Osteoblast (primary cell): Measurements from ENCODE around the gene PSMB8. TPM values are rescaled to one million over a fixed set of nuclear protein-coding genes. Genes with fewer than 3 reads are reported as not detected.

Experiments used
- DNase-seq: peaks from one replicate; pipeline ENCODE4 v3.0.0; 2011; ENCODE audit warnings: low spot score, mixed read lengths; ENCODE audit not compliant: insufficient read length; ENCODE audit errors: missing footprints
- H2AFZ ChIP-seq: 2 replicates; pipeline ENCODE4 v1.6.0; 2011; ENCODE audit warnings: mild to moderate bottlenecking, low read length
- H3K27ac ChIP-seq: 2 replicates; pipeline ENCODE4 v1.5.1; 2011; ENCODE audit warnings: mild to moderate bottlenecking, low read depth, low read length, moderate library complexity
- H3K27me3 ChIP-seq: 2 replicates; pipeline ENCODE4 v1.6.0; 2012; ENCODE audit warnings: mild to moderate bottlenecking, control low read depth, inconsistent platforms, low read length, moderate library complexity; ENCODE audit not compliant: insufficient read depth
- H3K36me3 ChIP-seq: 2 replicates; pipeline ENCODE4 v1.5.1; 2011; ENCODE audit warnings: mild to moderate bottlenecking, low read length, control low read depth, moderate library complexity; ENCODE audit not compliant: insufficient read depth
- H3K4me1 ChIP-seq: 2 replicates; pipeline ENCODE4 v1.5.1; 2011; ENCODE audit warnings: mild to moderate bottlenecking, low read length, control low read depth, moderate library complexity; ENCODE audit not compliant: insufficient read depth
- H3K4me2 ChIP-seq: 2 replicates; pipeline ENCODE4 v1.6.0; 2011; ENCODE audit warnings: mild to moderate bottlenecking, low read length; ENCODE audit not compliant: insufficient read depth
- H3K4me3 ChIP-seq: fragments of 200-600 bp; sonication (generic); 3 replicates; pipeline ENCODE4 v1.5.1; 2012; ENCODE audit warnings: mild to moderate bottlenecking, low read length, inconsistent platforms; ENCODE audit not compliant: insufficient read depth
- H3K79me2 ChIP-seq: 2 replicates; pipeline ENCODE4 v1.6.0; 2012; ENCODE audit warnings: mild to moderate bottlenecking, low read length, control low read depth, inconsistent platforms; ENCODE audit not compliant: insufficient read depth
- H3K9me3 ChIP-seq: 2 replicates; pipeline ENCODE4 v1.5.1; 2011; ENCODE audit warnings: low read depth, low read length, control low read depth
- H4K20me1 ChIP-seq: 2 replicates; pipeline ENCODE4 v1.6.0; 2012; ENCODE audit warnings: mild to moderate bottlenecking, low read length, control low read depth; ENCODE audit not compliant: insufficient read depth
- CTCF ChIP-seq: IDR thresholded peaks from 2 replicates; pipeline ENCODE4 v1.5.1; 2011; ENCODE audit warnings: mild to moderate bottlenecking, low read depth, low read length, moderate library complexity; ENCODE audit errors: extremely low read depth
- total RNA-seq: library from RNA; depleted of rRNA; stranded (reverse); fragments of >200 nt; gene quantifications from 2 replicates; pipeline ENCODE4 v1.2.3, GENCODE V29; 2012

Gene PSMB8
- total RNA-seq, 1 donor: 67.3 TPM

GRCh38 chr6:32794510-32794909 lies 49.3 kb downstream of the PSMB8 start:
- Histone ChIP-seq H3K4me3 (no peak overlapping the region), H3K36me3 (no peaks in the 10 kb centered on the region), H3K4me2 (no peak overlapping the region), H3K4me1 (peaks cover 10% of the 10 kb centered on the region), H3K9me3 (peaks cover 2% of the 10 kb centered on the region), H3K27ac (no peak overlapping the region), H3K27me3 (peaks cover 41% of the 10 kb centered on the region), H2AFZ (no peak overlapping the region), H3K79me2 (no peaks in the 10 kb centered on the region), H4K20me1 (no peaks in the 10 kb centered on the region)
- DNase-seq: peak; percentile 29
- no peak for TF ChIP-seq CTCF

- TF ChIP-seq CTCF: no peak
- no peak overlapping the region for H2AFZ ChIP-seq
- H3K4me1 ChIP-seq: peaks cover 10% of the 10 kb centered on the region
- no peak overlapping the region for H3K4me2 ChIP-seq
- no peak overlapping the region for H3K4me3 ChIP-seq
- H4K20me1 ChIP-seq: no peaks in the 10 kb centered on the region
- H3K79me2 ChIP-seq: no peaks in the 10 kb centered on the region
- H3K27ac ChIP-seq: no peak overlapping the region
- peaks cover 37% of the 10 kb centered on the region for H3K27me3 ChIP-seq
- no peaks in the 10 kb centered on the region for H3K9me3 ChIP-seq
- DNase-seq: no peak
- H3K36me3 ChIP-seq: no peaks in the 10 kb centered on the region
These were observed 50.9 kb downstream of the PSMB8 start for GRCh38 chr6:32792901-32793435.

Other genes starting within 250 kb of the PSMB8 start
- 0.29 TPM in 1 of 2 replicates, not detected in the other for gene HLA-DQA1, start 206.6 kb downstream of the PSMB8 start, total RNA-seq
- gene HLA-DQB1, start 177.4 kb downstream of the PSMB8 start, total RNA-seq: under 0.01 and 6.5 TPM in 2 replicates
- not detected in 2 replicates for gene HLA-DQA2, start 102.7 kb downstream of the PSMB8 start, total RNA-seq
- not detected in 2 replicates for gene HLA-DQB2, start 80.5 kb downstream of the PSMB8 start, total RNA-seq
- gene HLA-DOB, start 27.0 kb downstream of the PSMB8 start, total RNA-seq: 0.36 TPM in 1 of 2 replicates, not detected in the other
- gene TAP2, start 5.3 kb downstream of the PSMB8 start, total RNA-seq: 12.4 and 20.6 TPM in 2 replicates
- 42.3 and 43.6 TPM in 2 replicates for gene TAP1, start 9.7 kb upstream of the PSMB8 start, total RNA-seq
- 20.3 and 29.8 TPM in 2 replicates for gene PSMB9, start 10.1 kb upstream of the PSMB8 start, total RNA-seq
- 2.2 and 8.3 TPM in 2 replicates for gene HLA-DMB, start 97.0 kb upstream of the PSMB8 start, total RNA-seq
- 9.0 and 20.0 TPM in 2 replicates for gene HLA-DMA, start 109.0 kb upstream of the PSMB8 start, total RNA-seq
- gene BRD2, start 124.5 kb upstream of the PSMB8 start, total RNA-seq: 116 and 119 TPM in 2 replicates
- under 0.01 and 2.4 TPM in 2 replicates for gene HLA-DOA, start 165.5 kb upstream of the PSMB8 start, total RNA-seq
- 5.4 and 30.4 TPM in 2 replicates for gene HLA-DPA1, start 229.6 kb upstream of the PSMB8 start, total RNA-seq
- gene HLA-DPB1, start 231.9 kb upstream of the PSMB8 start, total RNA-seq: 8.7 and 12.4 TPM in 2 replicates